HepG2 (cell line): ENCODE measurements around the gene TRPM6. TPM values are rescaled to one million over a fixed set of nuclear protein-coding genes. Genes with fewer than 3 reads are reported as not detected.

Experiments
- ATAC-seq: fragments of 200-7000 bp; cut with Tn5 transposase; 3 replicates; pipeline ENCODE4 v1.9.1; 2020; ENCODE audit warnings: mild to moderate bottlenecking, moderate library complexity
- BruUV-seq: library from RNA; stranded (reverse); fragments of 400-500 nt; replicated peaks from 2 replicates; lab custom pipeline; 2021; lab: Mats Ljungman, UMichigan
- CTCF ChIA-PET: fragments of 300-600 bp; formaldehyde crosslinking; extraction: SDS; loops from one replicate; lab custom pipeline; 2021; ENCODE audit warnings: low total read pairs, inconsistent platforms, low intra/inter-chr PET ratio; lab: Yijun Ruan, JAX
- POLR2A ChIA-PET: fragments of 350-600 bp; sonication (Branson Sonifier 250); formaldehyde crosslinking; loops from one replicate; lab custom pipeline; 2020; ENCODE audit warnings: antibody characterized with exemption, inconsistent platforms; lab: Yijun Ruan, JAX
- DNase-seq: peaks from one replicate; pipeline ENCODE4 v3.0.0-alpha.2; 2015; ENCODE audit warnings: low spot score
- FAIRE-seq: peaks from 3 replicates; lab custom pipeline; 2011; peaks lifted over from hg19 to GRCh38; lab: Jason Lieb, UNC
- H2AFZ ChIP-seq: one replicate; pipeline ENCODE4 v1.6.1; 2011; ENCODE audit warnings: low read length, inconsistent platforms
- H3K27ac ChIP-seq: fragments of 300-600 bp; 3 replicates; pipeline ENCODE4 v1.8.0; 2011; ENCODE audit warnings: mixed run types, mild to moderate bottlenecking, mixed read lengths, low read length, inconsistent platforms; ENCODE audit not compliant: insufficient read depth; ENCODE audit errors: extremely low read length
- H3K27me3 ChIP-seq, 2 experiments: fragments of 200-600 bp in 1 of 2; 2 replicates in 1 of 2; 3 replicates in 1 of 2; pipeline versions ENCODE4 v1.6.0 to v1.8.0; 2011; ENCODE audit warnings: low read length in 2 of 2, mild to moderate bottlenecking in 2 of 2, moderate library complexity in 2 of 2, inconsistent platforms in 1 of 2; ENCODE audit not compliant: insufficient read depth in 2 of 2, control insufficient read depth in 1 of 2
- H3K36me3 ChIP-seq, 2 experiments: fragments of 200-600 bp in 1 of 2; replicated peaks in 1 of 2; 2 replicates in 1 of 2; 3 replicates in 1 of 2; pipeline versions ENCODE4 v1.5.1 to v1.8.0; 2011; ENCODE audit warnings: low read length in 2 of 2, inconsistent platforms in 1 of 2; ENCODE audit not compliant: insufficient read depth in 2 of 2, control insufficient read depth in 1 of 2
- H3K4me1 ChIP-seq: 2 replicates; pipeline ENCODE4 v1.5.1; 2012; ENCODE audit warnings: low read length, inconsistent platforms; ENCODE audit not compliant: insufficient read depth
- H3K4me2 ChIP-seq: 2 replicates; pipeline ENCODE4 v1.6.0; 2011; ENCODE audit warnings: low read depth, low read length, inconsistent platforms
- H3K4me3 ChIP-seq, 3 experiments: fragments of 200-600 bp in 1 of 3; sonication (generic), shearing (Covaris generic) in 1 of 3; replicated peaks in 1 of 3; 2 replicates each; pipeline ENCODE4 v1.5.1; 2011 to 2016; ENCODE audit warnings: low read length in 3 of 3, inconsistent platforms in 2 of 3, low read depth in 2 of 3, mild to moderate bottlenecking in 2 of 3, control low read depth in 1 of 3, mixed read lengths in 1 of 3; ENCODE audit not compliant: insufficient read depth in 1 of 3
- H3K79me2 ChIP-seq: one replicate; pipeline ENCODE4 v1.6.1; 2011; ENCODE audit warnings: low read length, inconsistent platforms; ENCODE audit not compliant: insufficient read depth
- H3K9ac ChIP-seq: 2 replicates; pipeline ENCODE4 v1.6.0; 2011; ENCODE audit warnings: mild to moderate bottlenecking, low read depth, low read length, inconsistent platforms; ENCODE audit not compliant: insufficient read depth
- H3K9me3 ChIP-seq: 2 replicates; pipeline ENCODE4 v1.5.1; 2012; ENCODE audit warnings: mild to moderate bottlenecking, low read length
- H4K20me1 ChIP-seq: 2 replicates; pipeline ENCODE4 v1.6.0; 2011; ENCODE audit warnings: inconsistent platforms, mild to moderate bottlenecking, low read length, moderate library complexity; ENCODE audit not compliant: insufficient read depth
- ATRX ChIP-seq: sonication (generic); formaldehyde crosslinking; IDR thresholded peaks from 2 replicates; pipeline ENCODE4 v1.4.0; 2020; ENCODE audit warnings: missing genetic modification reagents, borderline replicate concordance
- GATA4 ChIP-seq: sonication (generic); IDR thresholded peaks from 2 replicates; pipeline ENCODE4 v1.6.1; 2016; ENCODE audit warnings: antibody characterized with exemption, low read depth, borderline replicate concordance
- HMG20A ChIP-seq: IDR thresholded peaks from 2 replicates; pipeline ENCODE4 v1.6.1; 2016; ENCODE audit warnings: borderline replicate concordance
- SALL1 ChIP-seq: sonication (generic); formaldehyde crosslinking; IDR thresholded peaks from 2 replicates; pipeline ENCODE4 v1.8.0; 2022; ENCODE audit warnings: mild to moderate bottlenecking, missing genetic modification reagents
- ZNF12 ChIP-seq: sonication (generic); formaldehyde crosslinking; IDR thresholded peaks from 2 replicates; pipeline ENCODE4 v1.5.0; 2020; ENCODE audit warnings: missing genetic modification reagents
- ZNF160 ChIP-seq: sonication (generic); formaldehyde crosslinking; IDR thresholded peaks from 2 replicates; pipeline ENCODE4 v1.8.0; 2022; ENCODE audit warnings: mild to moderate bottlenecking, inconsistent platforms, missing genetic modification reagents
- ZNF232 ChIP-seq: sonication (generic); formaldehyde crosslinking; IDR thresholded peaks from 2 replicates; pipeline ENCODE4 v1.4.0; 2020; ENCODE audit warnings: missing genetic modification reagents, borderline replicate concordance
- ZNF256 ChIP-seq: sonication (generic); formaldehyde crosslinking; conservative IDR thresholded peaks from 2 replicates; pipeline ENCODE4 v1.4.0; 2020; ENCODE audit warnings: missing genetic modification reagents
- ZNF329 ChIP-seq: sonication (generic); formaldehyde crosslinking; IDR thresholded peaks from 2 replicates; pipeline ENCODE4 v1.9.0; 2021; ENCODE audit warnings: low read depth, mild to moderate bottlenecking, missing genetic modification reagents
- ZNF570 ChIP-seq: sonication (generic); formaldehyde crosslinking; IDR thresholded peaks from 2 replicates; pipeline ENCODE4 v1.4.0; 2020; ENCODE audit warnings: mild to moderate bottlenecking, missing genetic modification reagents, borderline replicate concordance
- ZNF780A ChIP-seq: sonication (generic); formaldehyde crosslinking; IDR thresholded peaks from 2 replicates; pipeline ENCODE4 v1.8.0; 2022; ENCODE audit warnings: mild to moderate bottlenecking, missing genetic modification reagents, moderate library complexity
- ZNF784 ChIP-seq: sonication (generic); formaldehyde crosslinking; IDR thresholded peaks from 2 replicates; pipeline ENCODE4 v1.5.1; 2020; ENCODE audit warnings: missing genetic modification reagents, mild to moderate bottlenecking, borderline replicate concordance
- ZNF879 ChIP-seq: sonication (generic); formaldehyde crosslinking; IDR thresholded peaks from 2 replicates; pipeline ENCODE4 v1.8.1; 2023; ENCODE audit warnings: missing genetic modification reagents
- WGBS: methylation state at CpG from one replicate; pipeline ENCODE4 v1.1.6; 2017; ENCODE audit warnings: low lambda C conversion rate; 5-methylcytosine and 5-hydroxymethylcytosine counted together
- in situ Hi-C: cut with HindIII; loops from 2 replicates; pipeline ENCODE4 v1.10.0; 2017; ENCODE audit warnings: low pct_unique_long_range_greater_than_20kb; ENCODE audit not compliant: extremely low pct_ligation_motif_present
- intact Hi-C: fragments of 100-400 bp; cut with micrococcal nuclease; formaldehyde crosslinking; loops from one replicate; pipeline ENCODE4 v1.10.0; 2022; ENCODE audit not compliant: unreplicated experiment
- polyA plus RNA-seq, 8 experiments: library from polyadenylated mRNA; depleted of rRNA in 3 of 8; stranded (reverse) in 7 of 8; unstranded in 1 of 8; fragments of >200 nt; fragmentation: Illumina TruSeq in 4 of 8; extraction: Trizol in 4 of 8; gene quantifications; 2 replicates each; pipeline versions ENCODE4 v1.2.1 to v1.2.3, GENCODE V29; 2011 to 2016; ENCODE audit warnings: low read depth in 4 of 8, missing spikeins in 1 of 8, mixed read lengths in 1 of 8; ENCODE audit not compliant: insufficient read depth in 1 of 8
- total RNA-seq, 5 experiments: library from RNA; depleted of rRNA; stranded (reverse); fragments of >200 nt; fragmentation: Illumina TruSeq; extraction: Trizol; gene quantifications; 2 replicates each; pipeline ENCODE4 v1.2.3, GENCODE V29; 2016; ENCODE audit warnings: low read depth in 1 of 5
- TF ChIP-seq, protein P1 (sequence below), 2 experiments: fragments of 450-650 bp in 1 of 2; sonication (generic) in 1 of 2; formaldehyde crosslinking in 1 of 2; IDR thresholded peaks; 2 replicates each; pipeline versions ENCODE4 v1.6.1 to v1.8.0; 2016 to 2022; ENCODE audit warnings: antibody characterized with exemption in 1 of 2, mild to moderate bottlenecking in 1 of 2, missing genetic modification reagents in 1 of 2
- TF ChIP-seq, protein P2 (sequence below): sonication (generic); formaldehyde crosslinking; IDR thresholded peaks from 2 replicates; pipeline ENCODE4 v1.5.0; 2020; ENCODE audit warnings: missing genetic modification reagents

TRPM6 gene
- total and polyA plus RNA-seq, 2 of the 13 experiments (the other 11 are each of a cell fraction or from before 2014, with no cell fraction given), result 0.01 to 0.09 TPM

GRCh38 chr9:74908665-74909064, 20.9 kb upstream of the TRPM6 start:
- DNase-seq (no peak), FAIRE-seq (no peak), ATAC-seq (no peak)
- no peaks in the 10 kb centered on the region for H3K79me2 ChIP-seq
- no peaks in the 10 kb centered on the region for H4K20me1 ChIP-seq
- no peaks in the 10 kb centered on the region for H3K4me1 ChIP-seq
- ChIA-PET POLR2A (no interaction called here), CTCF (no interaction called here)
- H3K36me3 ChIP-seq, result no peaks in the 10 kb centered on the region
- intact Hi-C loops, result no loop called here
- no peak overlapping the region for H3K9ac ChIP-seq
- H3K27ac ChIP-seq, result no peak overlapping the region
- no peak overlapping the region for H3K4me2 ChIP-seq
- no peaks in the 10 kb centered on the region for H3K27me3 ChIP-seq
- no peaks in the 10 kb centered on the region for H3K9me3 ChIP-seq
- WGBS, result 77% methylated on average over 4 of the region's 4 CpGs
- no TSS peak for BruUV-seq
- in situ Hi-C loops, result no loop called here
- no peak overlapping the region for H2AFZ ChIP-seq
- no peak overlapping the region for H3K4me3 ChIP-seq
- TF ChIP-seq, protein P1, sequence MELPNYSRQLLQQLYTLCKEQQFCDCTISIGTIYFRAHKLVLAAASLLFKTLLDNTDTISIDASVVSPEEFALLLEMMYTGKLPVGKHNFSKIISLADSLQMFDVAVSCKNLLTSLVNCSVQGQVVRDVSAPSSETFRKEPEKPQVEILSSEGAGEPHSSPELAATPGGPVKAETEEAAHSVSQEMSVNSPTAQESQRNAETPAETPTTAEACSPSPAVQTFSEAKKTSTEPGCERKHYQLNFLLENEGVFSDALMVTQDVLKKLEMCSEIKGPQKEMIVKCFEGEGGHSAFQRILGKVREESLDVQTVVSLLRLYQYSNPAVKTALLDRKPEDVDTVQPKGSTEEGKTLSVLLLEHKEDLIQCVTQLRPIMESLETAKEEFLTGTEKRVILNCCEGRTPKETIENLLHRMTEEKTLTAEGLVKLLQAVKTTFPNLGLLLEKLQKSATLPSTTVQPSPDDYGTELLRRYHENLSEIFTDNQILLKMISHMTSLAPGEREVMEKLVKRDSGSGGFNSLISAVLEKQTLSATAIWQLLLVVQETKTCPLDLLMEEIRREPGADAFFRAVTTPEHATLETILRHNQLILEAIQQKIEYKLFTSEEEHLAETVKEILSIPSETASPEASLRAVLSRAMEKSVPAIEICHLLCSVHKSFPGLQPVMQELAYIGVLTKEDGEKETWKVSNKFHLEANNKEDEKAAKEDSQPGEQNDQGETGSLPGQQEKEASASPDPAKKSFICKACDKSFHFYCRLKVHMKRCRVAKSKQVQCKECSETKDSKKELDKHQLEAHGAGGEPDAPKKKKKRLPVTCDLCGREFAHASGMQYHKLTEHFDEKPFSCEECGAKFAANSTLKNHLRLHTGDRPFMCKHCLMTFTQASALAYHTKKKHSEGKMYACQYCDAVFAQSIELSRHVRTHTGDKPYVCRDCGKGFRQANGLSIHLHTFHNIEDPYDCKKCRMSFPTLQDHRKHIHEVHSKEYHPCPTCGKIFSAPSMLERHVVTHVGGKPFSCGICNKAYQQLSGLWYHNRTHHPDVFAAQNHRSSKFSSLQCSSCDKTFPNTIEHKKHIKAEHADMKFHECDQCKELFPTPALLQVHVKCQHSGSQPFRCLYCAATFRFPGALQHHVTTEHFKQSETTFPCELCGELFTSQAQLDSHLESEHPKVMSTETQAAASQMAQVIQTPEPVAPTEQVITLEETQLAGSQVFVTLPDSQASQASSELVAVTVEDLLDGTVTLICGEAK (IDR thresholded peaks at IDR 0.05), result no peak
- TF ChIP-seq, protein P1 (CRISPR knock-in tag; IDR thresholded peaks at IDR 0.05), result no peak
- TF ChIP-seq ZNF879 (CRISPR knock-in tag) (no peak), ZNF780A (no peak), HMG20A (CRISPR knock-in tag) (no peak), ZNF12 (no peak), GATA4 (no peak), ZNF256 (CRISPR knock-in tag) (no peak), ZNF570 (CRISPR knock-in tag) (no peak), ZNF784 (no peak), ZNF160 (CRISPR knock-in tag) (no peak), SALL1 (no peak), ZNF232 (CRISPR knock-in tag) (no peak), ZNF329 (CRISPR knock-in tag) (no peak), ATRX (CRISPR knock-in tag) (no peak)
- TF ChIP-seq, protein P2, sequence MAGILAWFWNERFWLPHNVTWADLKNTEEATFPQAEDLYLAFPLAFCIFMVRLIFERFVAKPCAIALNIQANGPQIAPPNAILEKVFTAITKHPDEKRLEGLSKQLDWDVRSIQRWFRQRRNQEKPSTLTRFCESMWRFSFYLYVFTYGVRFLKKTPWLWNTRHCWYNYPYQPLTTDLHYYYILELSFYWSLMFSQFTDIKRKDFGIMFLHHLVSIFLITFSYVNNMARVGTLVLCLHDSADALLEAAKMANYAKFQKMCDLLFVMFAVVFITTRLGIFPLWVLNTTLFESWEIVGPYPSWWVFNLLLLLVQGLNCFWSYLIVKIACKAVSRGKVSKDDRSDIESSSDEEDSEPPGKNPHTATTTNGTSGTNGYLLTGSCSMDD (CRISPR knock-in tag), result no peak
